HUES6 (cell line): ENCODE data around the gene PIM3.

Experiments used
- H3K27ac ChIP-seq: 2 replicates; pipeline ENCODE4 v1.7.0; 2013; ENCODE audit warnings: low read depth, mild to moderate bottlenecking, low read length, inconsistent platforms
- H3K27me3 ChIP-seq: 2 replicates; pipeline ENCODE4 v1.6.1; 2013; ENCODE audit warnings: low read length; ENCODE audit not compliant: control insufficient read depth, insufficient read depth
- H3K36me3 ChIP-seq: 2 replicates; pipeline ENCODE4 v1.6.1; 2013; ENCODE audit warnings: low read length; ENCODE audit not compliant: control insufficient read depth, insufficient read depth
- H3K4me1 ChIP-seq: 2 replicates; pipeline ENCODE4 v1.6.1; 2013; ENCODE audit warnings: low read length; ENCODE audit not compliant: control insufficient read depth, insufficient read depth
- H3K4me3 ChIP-seq: 2 replicates; pipeline ENCODE4 v1.5.1; 2013; ENCODE audit warnings: low read depth, low read length
- H3K9ac ChIP-seq: one replicate; pipeline ENCODE4 v1.6.1; 2013; ENCODE audit warnings: mild to moderate bottlenecking, low read length
- H3K9me3 ChIP-seq: 2 replicates; pipeline ENCODE4 v1.6.1; 2013; ENCODE audit warnings: low read depth, low read length; ENCODE audit not compliant: control insufficient read depth, insufficient read depth

PIM3 gene

DNA sequence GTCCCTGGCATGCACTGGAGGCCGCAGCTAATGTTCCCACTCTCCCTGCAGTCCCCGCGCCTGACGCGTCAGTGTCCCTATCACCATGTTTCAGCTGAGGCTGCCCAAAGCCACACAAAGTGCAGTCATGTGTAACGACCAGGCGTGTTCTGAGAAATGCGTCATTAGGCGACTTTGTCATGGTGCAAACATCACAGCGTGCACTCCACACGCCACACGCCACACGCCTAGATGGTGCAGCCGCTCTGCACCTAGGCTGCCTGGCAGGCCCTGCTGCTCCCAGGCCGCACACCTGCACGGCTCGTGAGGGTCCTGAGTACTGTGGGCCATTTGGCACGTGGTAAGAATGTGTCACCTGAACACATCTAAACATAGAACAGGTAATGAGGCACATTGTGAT lies 39.7 kb upstream of the PIM3 start:
- peaks cover 23% of the 10 kb centered on the region for H3K36me3 ChIP-seq
- H3K27me3 ChIP-seq = 0 out of 2 replicates have a peak, but pooled peaks cover 2% of the 10 kb centered on the region
- no peak overlapping the region for H3K9ac ChIP-seq
- peaks cover 4% of the 10 kb centered on the region; the same call in 1 of the 2 replicates for H3K4me1 ChIP-seq
- no peak overlapping the region for H3K27ac ChIP-seq
- H3K9me3 ChIP-seq = no peaks in the 10 kb centered on the region
- no peak overlapping the region for H3K4me3 ChIP-seq

DNA sequence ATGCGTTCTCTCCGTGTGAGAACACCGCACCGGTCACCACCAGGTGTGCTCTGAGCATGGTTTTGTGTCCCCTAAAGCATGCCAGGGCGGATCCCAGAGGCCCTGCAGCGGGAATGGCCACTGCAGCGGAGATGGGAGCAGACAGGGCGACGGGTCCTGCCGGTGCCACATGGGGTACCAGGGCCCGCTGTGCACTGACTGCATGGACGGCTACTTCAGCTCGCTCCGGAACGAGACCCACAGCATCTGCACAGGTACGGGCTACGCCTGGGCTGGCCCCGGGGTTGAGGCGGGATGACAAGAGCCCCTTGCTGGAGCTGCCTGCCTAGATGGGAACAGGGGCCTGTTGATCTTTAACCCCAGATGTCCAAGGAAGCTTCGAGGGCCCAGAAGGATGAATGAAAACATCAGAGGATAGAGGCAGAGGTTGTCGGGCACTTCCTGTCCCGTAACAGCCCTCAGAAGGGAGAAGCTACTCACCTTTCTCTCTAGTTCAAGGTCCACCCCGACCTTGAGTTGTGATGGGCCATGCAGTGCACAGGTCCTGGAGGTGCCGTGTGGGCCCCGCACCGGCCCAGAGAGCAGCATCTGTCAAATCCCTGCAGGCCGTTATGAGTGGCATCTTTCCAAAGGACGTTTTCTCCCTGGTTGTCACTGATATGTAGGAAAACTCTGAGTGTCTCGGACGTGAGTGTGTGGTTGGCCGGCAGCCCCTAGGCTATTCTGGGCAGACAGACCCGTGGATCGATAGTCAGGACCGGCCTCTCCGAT lies 38.9 kb upstream of the PIM3 start:
- H3K27ac ChIP-seq = no peak overlapping the region
- H3K9ac ChIP-seq = no peak overlapping the region
- no peaks in the 10 kb centered on the region for H3K9me3 ChIP-seq
- 0 out of 2 replicates have a peak, but pooled peaks cover 2% of the 10 kb centered on the region for H3K27me3 ChIP-seq
- peaks cover 4% of the 10 kb centered on the region; the same call in 1 of the 2 replicates for H3K4me1 ChIP-seq
- peaks cover 27% of the 10 kb centered on the region for H3K36me3 ChIP-seq
- H3K4me3 ChIP-seq = no peak overlapping the region

DNA sequence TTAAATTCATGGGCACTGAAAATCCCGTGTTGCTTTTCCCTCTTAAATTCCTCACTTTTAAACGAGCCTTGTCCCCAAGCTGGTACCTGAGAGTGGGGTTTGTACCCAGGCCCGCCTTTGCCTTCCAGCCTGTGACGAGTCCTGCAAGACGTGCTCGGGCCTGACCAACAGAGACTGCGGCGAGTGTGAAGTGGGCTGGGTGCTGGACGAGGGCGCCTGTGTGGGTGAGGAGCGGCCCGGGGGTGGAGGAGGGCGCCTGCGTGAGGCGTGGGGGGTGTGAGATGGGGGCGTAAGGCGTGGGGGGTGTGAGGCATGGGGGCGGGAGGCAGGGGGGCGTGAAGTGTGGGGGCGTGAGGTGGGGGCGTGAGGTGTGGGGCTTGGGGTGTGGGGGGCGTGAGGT lies 38.1 kb upstream of the PIM3 start:
- no peaks in the 10 kb centered on the region for H3K9me3 ChIP-seq
- H3K4me1 ChIP-seq = peaks cover 4% of the 10 kb centered on the region; the same call in 1 of the 2 replicates
- no peak overlapping the region for H3K9ac ChIP-seq
- H3K27me3 ChIP-seq = 0 out of 2 replicates have a peak, but pooled peaks cover 2% of the 10 kb centered on the region
- H3K4me3 ChIP-seq = no peak overlapping the region
- no peak overlapping the region for H3K27ac ChIP-seq
- H3K36me3 ChIP-seq = peaks cover 27% of the 10 kb centered on the region

DNA sequence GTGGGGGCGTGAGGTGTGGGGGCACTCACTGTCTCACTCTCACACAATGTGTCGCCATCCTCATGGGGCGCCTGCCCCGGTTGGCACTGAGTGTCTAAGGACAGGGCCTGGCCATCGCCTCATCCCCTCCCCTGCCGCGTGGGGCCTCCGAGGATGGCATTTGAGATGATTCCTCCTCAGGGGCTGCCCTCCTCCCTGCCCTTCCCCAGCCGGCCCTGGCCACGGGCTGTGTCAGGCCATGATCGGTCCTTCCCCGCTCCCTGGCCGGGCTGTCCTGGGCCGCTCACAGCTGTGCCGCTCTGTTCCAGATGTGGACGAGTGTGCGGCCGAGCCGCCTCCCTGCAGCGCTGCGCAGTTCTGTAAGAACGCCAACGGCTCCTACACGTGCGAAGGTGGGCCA lies 37.6 kb upstream of the PIM3 start:
- Histone ChIP-seq H3K36me3 (peaks cover 27% of the 10 kb centered on the region), H3K4me3 (no peak overlapping the region), H3K9me3 (no peaks in the 10 kb centered on the region), H3K27ac (no peak overlapping the region), H3K9ac (no peak overlapping the region), H3K4me1 (peaks cover 4% of the 10 kb centered on the region; the same call in 1 of the 2 replicates), H3K27me3 (0 out of 2 replicates have a peak, but pooled peaks cover 2% of the 10 kb centered on the region)

DNA sequence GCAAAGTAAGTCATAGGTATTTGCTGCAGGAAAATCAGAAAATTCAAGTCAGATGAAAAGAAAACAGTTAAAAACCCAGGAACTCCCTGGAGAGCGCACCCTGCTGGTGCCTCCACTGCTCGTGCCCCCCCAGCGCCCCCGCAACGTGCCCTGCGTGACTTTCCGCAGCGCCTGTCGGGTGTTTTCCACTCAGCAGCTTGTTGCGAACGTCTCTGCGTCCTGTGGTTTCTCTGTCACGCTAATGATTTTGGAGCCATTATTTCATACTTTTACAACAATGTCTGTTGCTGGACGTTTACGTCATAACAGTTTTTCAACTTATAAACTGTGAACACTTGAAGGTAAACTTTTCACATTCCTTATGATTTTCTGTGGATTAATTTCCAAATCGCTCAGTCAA lies 37.1 kb upstream of the PIM3 start:
- no peaks in the 10 kb centered on the region for H3K9me3 ChIP-seq
- H3K36me3 ChIP-seq = peaks cover 27% of the 10 kb centered on the region
- H3K4me3 ChIP-seq = no peak overlapping the region
- H3K27me3 ChIP-seq = 0 out of 2 replicates have a peak, but pooled peaks cover 2% of the 10 kb centered on the region
- H3K27ac ChIP-seq = no peak overlapping the region
- H3K9ac ChIP-seq = no peak overlapping the region
- H3K4me1 ChIP-seq = peaks cover 4% of the 10 kb centered on the region; the same call in 1 of the 2 replicates

DNA sequence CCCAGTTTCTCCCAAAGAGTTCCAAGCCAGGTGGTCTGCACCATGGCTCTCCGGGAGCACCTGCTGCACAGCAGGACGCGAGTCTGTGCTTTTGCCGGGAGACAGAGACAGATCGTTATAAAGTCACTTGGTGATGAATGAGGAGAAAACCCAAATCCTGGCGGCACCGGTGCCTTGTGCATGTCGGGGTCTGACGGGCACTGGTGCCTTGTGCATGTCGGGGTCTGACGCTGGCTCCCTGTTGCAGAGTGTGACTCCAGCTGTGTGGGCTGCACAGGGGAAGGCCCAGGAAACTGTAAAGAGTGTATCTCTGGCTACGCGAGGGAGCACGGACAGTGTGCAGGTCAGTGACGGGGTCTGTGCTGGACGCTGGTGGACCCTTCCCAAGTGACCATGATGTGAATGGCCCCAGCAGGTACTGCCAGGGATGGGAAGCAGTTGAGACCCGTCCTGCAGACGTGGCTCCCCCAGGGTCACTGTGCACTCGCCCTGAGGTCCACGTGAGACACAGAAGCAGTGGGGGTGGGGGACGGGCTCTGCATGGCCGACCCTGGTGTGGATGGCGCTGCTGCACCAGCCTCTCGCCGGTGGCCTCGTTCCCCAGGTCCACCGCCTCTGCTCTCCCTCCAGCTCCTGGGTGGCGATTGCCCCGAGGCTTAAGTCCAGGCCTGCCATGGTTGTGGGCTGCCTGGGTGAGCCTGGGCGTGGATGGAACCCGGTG lies 36.3 kb upstream of the PIM3 start:
- peaks cover under 1% of the 10 kb centered on the region; the same call in 1 of the 2 replicates for H3K4me1 ChIP-seq
- no peaks in the 10 kb centered on the region for H3K9me3 ChIP-seq
- peaks cover 5% of the 10 kb centered on the region; the same call in 1 of the 2 replicates for H3K27me3 ChIP-seq
- no peak overlapping the region for H3K27ac ChIP-seq
- no peak overlapping the region for H3K4me3 ChIP-seq
- peaks cover 27% of the 10 kb centered on the region for H3K36me3 ChIP-seq
- no peak overlapping the region for H3K9ac ChIP-seq

DNA sequence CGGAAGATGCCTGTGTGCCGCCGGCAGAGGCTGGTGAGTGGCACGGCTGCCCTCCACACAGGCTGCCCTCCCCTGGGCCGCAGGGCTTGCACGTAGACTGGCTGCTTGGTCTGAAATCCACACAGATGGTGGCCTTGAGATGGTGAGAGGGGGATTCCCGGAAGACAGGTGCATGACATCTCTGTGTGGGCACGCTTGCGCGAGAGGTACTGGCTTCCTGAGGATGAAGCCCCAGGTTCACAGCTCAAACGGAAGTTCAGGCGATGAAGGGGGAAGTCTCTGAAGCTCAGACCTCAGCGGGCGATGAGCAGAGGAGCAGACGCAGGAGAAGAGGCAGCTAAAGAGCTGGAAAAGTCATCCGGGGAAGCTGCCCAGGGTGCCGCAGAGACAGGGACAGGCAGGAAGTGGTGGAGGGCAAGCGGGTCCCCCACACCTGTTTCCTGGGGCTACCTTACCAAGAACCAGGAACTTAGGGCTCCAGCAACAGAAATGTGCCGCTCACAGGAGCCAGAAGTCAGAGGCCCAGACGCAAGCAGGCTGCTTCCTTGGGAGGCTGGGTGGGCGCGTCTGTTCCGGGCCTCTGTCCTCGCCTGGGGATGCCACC lies 34.9 kb upstream of the PIM3 start:
- Histone ChIP-seq H3K9ac (no peak overlapping the region), H3K27ac (no peak overlapping the region), H3K4me3 (no peak overlapping the region), H3K27me3 (peaks cover 16% of the 10 kb centered on the region), H3K36me3 (peaks cover 20% of the 10 kb centered on the region), H3K4me1 (no peaks in the 10 kb centered on the region; the same call in 1 of the 2 replicates), H3K9me3 (no peaks in the 10 kb centered on the region)

DNA sequence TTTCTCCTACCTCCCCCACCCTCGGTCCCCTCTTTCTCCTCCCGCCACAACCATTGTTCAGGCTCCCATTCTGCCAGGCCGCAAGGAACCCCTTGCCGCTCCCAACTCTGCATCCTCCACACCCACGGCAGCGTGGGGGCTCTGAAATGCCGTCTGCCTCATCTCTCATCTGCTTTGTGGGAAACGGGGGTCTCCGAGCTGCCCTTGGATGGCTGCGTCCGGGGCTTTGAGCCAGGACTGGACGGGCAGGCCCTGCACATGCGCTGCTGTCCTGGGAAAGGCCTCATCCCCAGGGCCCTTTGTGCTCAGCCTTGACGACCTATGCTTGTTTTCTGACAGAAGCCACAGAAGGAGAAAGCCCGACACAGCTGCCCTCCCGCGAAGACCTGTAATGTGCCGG lies 33.7 kb upstream of the PIM3 start:
- Histone ChIP-seq H3K4me1 (no peaks in the 10 kb centered on the region; the same call in 1 of the 2 replicates), H3K36me3 (peaks cover 15% of the 10 kb centered on the region), H3K27ac (no peak overlapping the region), H3K9ac (no peak overlapping the region), H3K4me3 (no peak overlapping the region), H3K27me3 (peaks cover 18% of the 10 kb centered on the region), H3K9me3 (no peaks in the 10 kb centered on the region)

DNA sequence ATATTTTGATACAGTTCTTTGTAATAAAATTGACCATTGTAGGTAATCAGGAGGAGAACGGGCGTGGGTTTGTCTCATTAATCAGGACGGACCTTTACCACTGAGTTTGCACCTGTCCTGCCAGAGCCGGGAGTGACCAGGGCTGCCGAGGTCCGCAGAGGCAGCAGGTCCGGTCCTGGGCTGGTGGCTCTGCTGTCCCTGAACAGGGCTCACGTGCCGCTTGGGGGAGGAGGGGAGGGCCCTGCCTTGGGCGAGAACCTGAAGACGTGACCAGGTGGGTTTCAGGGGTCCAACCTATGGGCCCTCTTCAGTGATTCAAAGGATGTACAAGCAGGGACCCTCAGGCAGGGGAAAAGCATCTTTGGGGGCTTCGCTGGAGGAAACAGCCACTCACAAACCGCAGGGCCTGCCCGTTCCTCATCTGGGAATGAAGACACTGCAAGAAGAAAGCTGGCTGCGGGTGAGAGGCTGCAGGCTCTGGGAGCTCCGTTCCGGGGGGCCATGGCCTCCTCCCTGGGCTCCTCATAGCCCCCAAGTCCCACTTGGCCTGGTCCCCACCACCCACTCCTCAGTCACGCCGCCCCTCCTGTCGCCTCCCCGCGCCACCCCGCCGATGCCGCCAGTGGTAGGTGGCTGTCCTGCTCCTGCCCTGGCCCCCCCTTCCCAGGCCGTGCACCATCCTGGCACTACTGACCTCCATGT lies 32.9 kb upstream of the PIM3 start:
- no peak overlapping the region for H3K27ac ChIP-seq
- peaks cover 15% of the 10 kb centered on the region for H3K36me3 ChIP-seq
- H3K9me3 ChIP-seq = no peaks in the 10 kb centered on the region
- H3K4me1 ChIP-seq = no peaks in the 10 kb centered on the region; the same call in 1 of the 2 replicates
- H3K9ac ChIP-seq = no peak overlapping the region
- H3K4me3 ChIP-seq = no peak overlapping the region
- peaks cover 18% of the 10 kb centered on the region for H3K27me3 ChIP-seq

DNA sequence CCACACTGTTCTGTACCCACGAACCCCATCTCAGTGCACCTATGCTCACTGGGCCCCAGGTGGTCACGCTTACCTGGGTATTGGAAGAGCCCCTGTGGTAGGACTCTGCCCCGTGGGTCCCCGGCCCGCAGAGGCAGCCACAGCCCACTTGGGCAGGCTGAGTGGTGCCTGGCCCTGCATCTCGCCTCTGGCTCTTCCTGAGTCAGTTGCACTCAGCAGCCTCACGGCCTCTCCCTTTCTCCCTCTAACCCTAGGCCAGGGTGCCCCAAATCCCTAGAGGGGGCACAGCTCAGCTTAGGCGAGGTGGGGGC lies 32.4 kb upstream of the PIM3 start:
- H3K4me1 ChIP-seq = no peaks in the 10 kb centered on the region; the same call in 1 of the 2 replicates
- H3K36me3 ChIP-seq = peaks cover 15% of the 10 kb centered on the region
- no peaks in the 10 kb centered on the region for H3K9me3 ChIP-seq
- H3K27ac ChIP-seq = no peak overlapping the region
- H3K27me3 ChIP-seq = peaks cover 18% of the 10 kb centered on the region
- no peak overlapping the region for H3K4me3 ChIP-seq
- H3K9ac ChIP-seq = no peak overlapping the region
